Activated CD4-positive, CD25-positive, alpha-beta regulatory T cell treated with anti-CD3 and anti-CD28 coated beads, Interleukin-2, amount 50 U/mL, for 24 hours (primary cell): ENCODE measurements around the gene CLEC1A.
"Not testable (repeated sequence)": the region's sequence is repeated elsewhere in the genome, so short reads cannot be mapped to it uniquely, and the experiment has no call there.

Source experiments
- ATAC-seq, 2 donors: fragments of 150-1000 bp; cut with Tn5 transposase; one replicate each; pipeline ENCODE4 v1.10.0; 2021; ENCODE audit warnings: mild to moderate bottlenecking in 1 of 2, moderate library complexity in 1 of 2

Gene CLEC1A

DNA sequence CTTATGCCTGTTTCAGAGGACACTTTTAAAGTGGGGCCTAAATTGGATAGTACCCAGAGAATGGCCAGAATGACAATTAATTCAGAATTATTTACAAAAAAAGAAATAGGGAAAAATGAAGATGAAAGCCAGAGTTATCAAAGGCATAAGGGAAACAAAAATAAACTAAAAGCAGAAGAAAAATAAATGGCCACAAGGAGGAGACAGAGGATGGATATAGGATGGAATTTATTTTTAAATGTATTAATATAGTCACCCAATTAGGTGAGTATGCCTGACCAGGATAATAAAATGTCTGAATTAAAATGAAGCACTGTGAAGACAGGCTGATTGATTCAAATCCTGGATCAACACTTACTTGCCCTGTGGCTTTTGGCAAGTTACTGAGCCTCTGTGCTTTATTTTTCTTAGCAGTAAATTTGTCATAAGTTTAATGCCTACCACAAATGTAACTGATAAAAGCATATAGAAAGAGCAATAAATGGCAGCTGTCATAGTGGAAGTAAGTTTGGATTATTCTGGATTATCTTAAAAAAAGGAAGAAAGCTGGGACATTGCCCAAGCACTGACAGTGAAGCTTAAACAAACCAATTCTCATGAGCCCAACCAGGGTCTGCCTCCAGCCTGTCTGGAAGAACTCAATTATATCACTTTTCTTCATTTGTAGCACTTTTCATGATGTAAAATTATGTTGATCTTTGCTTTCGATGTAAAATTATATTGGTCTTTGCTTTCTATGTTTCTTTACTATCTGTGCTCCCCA, 64.8 kb downstream of the CLEC1A start:
- ATAC-seq: no peak

DNA sequence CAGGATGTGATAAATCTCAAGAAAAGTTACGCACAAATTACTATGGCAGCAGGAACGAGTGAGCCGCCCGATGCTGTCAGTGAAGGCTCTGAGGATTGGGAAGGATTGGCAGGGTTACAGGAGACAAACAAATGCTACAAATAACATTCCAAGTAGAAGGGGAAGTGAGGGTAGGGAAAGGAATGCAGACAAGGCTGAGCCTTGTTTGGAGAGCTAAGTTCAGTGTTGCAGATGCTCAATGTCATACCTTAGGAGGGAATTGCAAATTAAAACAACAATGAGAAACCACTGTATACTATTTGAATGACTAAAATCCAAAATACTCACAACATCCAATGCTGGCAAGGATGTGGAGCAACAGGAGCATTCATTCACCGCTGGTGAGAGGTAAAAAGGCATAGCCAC, 67.0 kb downstream of the CLEC1A start:
- no peak for ATAC-seq

DNA sequence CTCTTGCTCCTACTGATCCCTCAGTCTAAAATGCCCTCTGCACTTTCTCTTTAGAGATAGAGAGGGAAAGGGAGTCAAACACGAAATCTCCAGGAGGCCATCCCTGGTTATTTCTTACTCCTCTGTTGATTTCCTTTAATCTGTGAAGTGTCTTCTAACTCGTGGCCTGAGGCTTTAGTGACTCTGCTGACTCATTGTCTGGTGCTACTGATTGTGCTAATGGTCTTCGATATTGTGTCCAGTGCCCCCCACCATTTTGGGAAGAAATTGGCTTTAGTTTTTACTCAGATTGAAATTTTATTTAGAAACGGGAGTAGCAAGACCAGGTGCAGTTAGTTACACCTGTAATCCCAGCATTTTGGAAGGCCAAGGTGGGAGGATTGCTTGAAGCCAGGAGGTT, 67.5 kb downstream of the CLEC1A start:
- ATAC-seq: no peak

DNA sequence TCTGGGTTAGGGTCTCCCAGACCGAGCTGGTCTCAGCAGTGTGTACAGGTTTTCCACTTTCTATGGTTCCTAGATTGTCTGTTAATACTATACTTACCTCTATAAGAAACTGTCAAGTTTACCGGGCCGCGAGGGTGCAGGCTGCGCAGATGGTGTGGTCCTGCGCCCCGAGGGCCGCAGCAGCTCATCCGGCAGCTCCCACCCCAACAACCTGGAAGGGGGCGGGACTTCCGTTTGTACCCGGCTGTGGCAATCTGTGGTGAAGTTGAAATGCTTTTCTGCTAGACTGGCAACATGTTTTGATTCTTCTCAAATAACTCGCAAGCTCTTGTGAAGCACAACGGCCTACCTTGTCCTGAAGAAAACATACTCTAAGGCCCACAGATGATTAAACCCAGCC, 68.3 kb downstream of the CLEC1A start, which contains the start of gene CLEC9A:
TSS of gene CLEC9A (plus strand) at position 237 of the 400 bp plus-strand sequence. CDS start 22,006 bp downstream, outside the sequence.
- no peak for ATAC-seq

DNA sequence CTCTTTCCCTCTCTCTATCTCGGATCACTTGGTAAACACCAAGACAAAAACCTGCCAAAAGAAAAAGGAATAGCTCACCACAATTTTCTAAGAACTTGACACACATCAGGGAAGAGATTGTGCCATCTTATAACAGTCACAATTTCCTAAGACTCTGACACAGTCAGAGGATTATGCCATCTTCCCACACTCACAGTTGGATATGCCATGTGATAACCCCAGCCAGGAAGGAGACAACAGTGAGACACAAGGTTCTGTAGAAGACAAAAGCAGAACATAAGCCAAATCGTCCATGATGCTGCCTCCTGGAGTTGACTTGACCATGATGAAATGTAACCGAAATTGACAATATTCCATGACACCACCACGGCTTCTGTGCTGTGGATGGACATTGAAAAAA, 71.1 kb downstream of the CLEC1A start:
- ATAC-seq: no peak

DNA sequence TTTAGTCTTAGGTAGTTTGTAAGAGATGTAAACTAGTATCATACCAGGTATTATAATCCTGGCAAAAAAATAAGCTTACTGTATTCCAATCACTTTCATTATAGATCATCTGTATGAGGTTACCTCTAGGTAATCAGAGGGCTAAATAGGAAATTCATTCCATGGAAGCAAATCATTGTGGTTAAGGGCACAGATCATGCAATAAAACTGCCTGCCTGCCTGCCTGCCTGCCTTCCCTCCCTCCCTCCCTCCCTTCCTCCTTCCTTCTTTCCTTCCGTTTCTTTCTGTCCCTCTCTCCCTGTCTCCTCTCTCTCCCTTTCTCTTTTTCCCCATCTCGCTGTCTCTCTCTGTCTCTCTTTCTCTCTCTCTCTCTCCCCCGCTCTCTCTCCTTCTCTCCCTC, 71.5 kb downstream of the CLEC1A start:
- ATAC-seq: no peak

DNA sequence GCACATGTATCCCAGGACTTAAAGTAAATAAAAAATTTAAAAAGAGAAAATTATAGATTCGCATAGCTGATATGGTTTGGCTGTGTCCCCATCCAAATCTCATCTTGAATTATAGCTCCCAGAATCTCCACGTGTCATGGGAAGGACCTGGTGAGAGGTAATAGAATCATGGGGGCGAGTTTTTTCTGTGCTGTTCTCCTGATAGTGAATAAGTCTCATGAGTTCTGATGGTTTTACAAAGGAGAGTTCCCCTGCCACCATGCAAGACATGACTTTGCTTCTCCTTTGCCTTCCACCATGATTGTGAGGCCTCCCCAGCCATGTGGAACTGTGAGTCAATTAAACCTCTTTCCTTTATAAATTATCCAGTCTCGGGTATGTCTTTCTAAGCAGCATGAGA, 72.1 kb downstream of the CLEC1A start:
- ATAC-seq: not testable (repeated sequence)

DNA sequence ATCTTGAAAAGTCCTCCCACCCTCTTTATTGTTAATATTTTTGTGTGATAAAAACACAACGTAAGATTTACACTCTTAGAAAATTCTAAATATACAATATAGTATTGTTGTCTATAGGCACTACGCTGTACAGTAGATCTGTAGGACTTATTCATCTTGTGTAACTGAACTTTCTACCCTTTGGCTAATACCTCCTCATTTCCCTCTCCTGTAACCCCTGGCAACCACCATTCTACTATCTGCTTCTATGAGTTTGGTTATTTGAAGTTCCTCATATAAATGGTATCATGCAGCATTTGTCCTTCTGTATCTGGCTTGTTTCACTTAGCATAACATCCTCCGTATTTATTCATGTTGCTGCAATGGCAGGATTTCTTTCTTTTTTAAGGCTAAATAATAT, 73.5 kb downstream of the CLEC1A start:
- ATAC-seq: no peak

DNA sequence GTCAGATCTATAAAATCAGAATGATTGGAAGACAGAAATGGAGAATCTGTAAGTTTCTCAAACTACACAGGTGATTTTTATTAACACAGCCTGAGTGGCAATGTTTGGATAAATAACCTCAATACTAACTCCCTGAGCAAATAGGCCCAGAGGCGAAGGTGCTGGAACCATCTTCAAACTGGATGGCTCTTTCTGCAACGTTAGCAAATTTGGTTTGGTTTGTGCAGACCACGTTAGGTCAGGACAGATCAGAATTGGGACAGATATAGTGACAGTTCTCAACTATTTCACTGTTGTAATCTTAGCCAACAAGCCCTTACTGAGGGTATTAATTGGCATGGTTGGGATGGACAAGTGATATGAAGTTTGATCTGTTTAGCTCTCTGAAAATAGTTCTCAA, 77.4 kb downstream of the CLEC1A start:
- no peak for ATAC-seq
